Fibroblast of lung (primary cell): ENCODE data around the gene WDR93. TPM values are rescaled to one million over a fixed set of nuclear protein-coding genes. Genes with fewer than 3 reads are reported as not detected.

Source experiments
- DNase-seq, 2 donors: peaks; one replicate each; pipeline versions ENCODE4 v3.0.0 to v3.0.0-alpha.2; 2010; ENCODE audit warnings: low read depth in 2 of 2
- H2AFZ ChIP-seq: 2 replicates; pipeline ENCODE4 v1.5.1; 2012; ENCODE audit warnings: low read length, control low read depth, inconsistent platforms
- H3K27ac ChIP-seq: 2 replicates; pipeline ENCODE4 v1.5.1; 2011; ENCODE audit warnings: low read length, control low read depth; ENCODE audit not compliant: insufficient read depth
- H3K27me3 ChIP-seq: 2 replicates; pipeline ENCODE4 v1.5.1; 2011; ENCODE audit warnings: mild to moderate bottlenecking, low read length; ENCODE audit not compliant: control insufficient read depth, insufficient read depth
- H3K36me3 ChIP-seq: 2 replicates; pipeline ENCODE4 v1.5.1; 2011; ENCODE audit warnings: low read length; ENCODE audit not compliant: control insufficient read depth, insufficient read depth
- H3K4me1 ChIP-seq: 2 replicates; pipeline ENCODE4 v1.5.1; 2011; ENCODE audit warnings: low read length; ENCODE audit not compliant: control insufficient read depth, insufficient read depth; ENCODE audit errors: extremely low read depth
- H3K4me2 ChIP-seq: 2 replicates; pipeline ENCODE4 v1.5.1; 2011; ENCODE audit warnings: low read length, control low read depth; ENCODE audit not compliant: insufficient read depth; ENCODE audit errors: extremely low read depth
- H3K4me3 ChIP-seq, 4 experiments: fragments of 200-600 bp in 1 of 4; sonication (generic) in 1 of 4; replicated peaks in 1 of 4; 2 replicates each; pipeline ENCODE4 v1.5.1; 2011 to 2016; ENCODE audit warnings: low read length in 4 of 4, low read depth in 3 of 4, mild to moderate bottlenecking in 3 of 4, control low read depth in 2 of 4, inconsistent platforms in 1 of 4, mixed read lengths in 1 of 4; ENCODE audit not compliant: insufficient read depth in 1 of 4; ENCODE audit errors: control extremely low read depth in 1 of 4
- H3K79me2 ChIP-seq: 2 replicates; pipeline ENCODE4 v1.5.1; 2012; ENCODE audit warnings: mild to moderate bottlenecking, low read length, inconsistent platforms; ENCODE audit not compliant: control insufficient read depth, insufficient read depth
- H3K9ac ChIP-seq: 2 replicates; pipeline ENCODE4 v1.5.1; 2011; ENCODE audit warnings: mild to moderate bottlenecking, low read length, control low read depth; ENCODE audit not compliant: insufficient read depth
- H3K9me3 ChIP-seq: 2 replicates; pipeline ENCODE4 v1.5.1; 2012; ENCODE audit warnings: low read depth, low read length; ENCODE audit not compliant: control insufficient read depth, insufficient read depth
- H4K20me1 ChIP-seq: 2 replicates; pipeline ENCODE4 v1.5.1; 2011; ENCODE audit warnings: low read length; ENCODE audit not compliant: control insufficient read depth, insufficient read depth; ENCODE audit errors: extremely low read depth
- EZH2 ChIP-seq: IDR thresholded peaks from 2 replicates; pipeline ENCODE4 v1.5.1; 2012; ENCODE audit warnings: low read length, control low read depth, mild to moderate bottlenecking; ENCODE audit errors: missing control alignments
- polyA plus RNA-seq, 2 donors: library from polyadenylated mRNA; depleted of rRNA in 1 of 2; stranded (reverse) in 1 of 2; unstranded in 1 of 2; fragments of >200 nt; gene quantifications; 2 replicates each; pipeline ENCODE4 v1.2.1, GENCODE V29; 2011 to 2012; ENCODE audit warnings: missing spikeins in 1 of 2
- total RNA-seq: library from RNA; depleted of rRNA; stranded (reverse); fragments of >200 nt; gene quantifications from 2 replicates; pipeline ENCODE4 v1.2.1, GENCODE V29; 2014
- TF ChIP-seq, protein P1 (sequence below), 2 donors: IDR thresholded peaks in 1 of 2; conservative IDR thresholded peaks in 1 of 2; 1 replicate in 1 of 2; 2 replicates in 1 of 2; pipeline ENCODE4 v1.5.1; 2011 to 2012; ENCODE audit warnings: low read length in 2 of 2, control low read depth in 1 of 2, inconsistent platforms in 1 of 2, low read depth in 1 of 2, mild to moderate bottlenecking in 1 of 2

Gene WDR93
- total and polyA plus RNA-seq, 2 donors (not counting 1 experiment from before 2014, with no cell fraction given) = 0.14 to 0.17 TPM

DNA sequence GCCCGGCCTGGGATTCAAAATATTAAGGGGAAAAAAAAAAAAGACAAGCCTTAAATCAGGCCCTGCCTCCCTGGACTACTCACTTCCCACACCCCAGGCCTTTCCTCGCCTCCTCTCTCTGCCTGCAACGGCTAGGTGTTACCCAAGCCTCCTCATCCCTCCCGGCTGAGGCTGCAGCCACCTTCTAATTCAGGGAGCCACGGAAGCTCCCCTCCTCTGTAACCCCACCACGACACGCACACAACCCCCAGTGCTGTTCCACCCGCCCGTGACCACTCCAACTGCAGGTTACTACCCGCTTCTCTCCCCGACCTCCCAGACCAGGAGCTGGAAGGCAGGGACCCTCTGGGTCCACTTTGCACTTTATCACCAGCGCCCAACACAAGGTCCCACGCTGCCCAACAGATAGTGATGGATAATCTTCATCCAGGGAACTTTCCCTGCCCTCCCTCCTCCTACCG lies 36.3 kb upstream of the WDR93 start:
- Histone ChIP-seq H3K9ac (peak overlapping the region; percentile 78), H3K4me1 (peaks cover 5% of the 10 kb centered on the region), H3K27ac (peak overlapping the region; percentile 71)

DNA sequence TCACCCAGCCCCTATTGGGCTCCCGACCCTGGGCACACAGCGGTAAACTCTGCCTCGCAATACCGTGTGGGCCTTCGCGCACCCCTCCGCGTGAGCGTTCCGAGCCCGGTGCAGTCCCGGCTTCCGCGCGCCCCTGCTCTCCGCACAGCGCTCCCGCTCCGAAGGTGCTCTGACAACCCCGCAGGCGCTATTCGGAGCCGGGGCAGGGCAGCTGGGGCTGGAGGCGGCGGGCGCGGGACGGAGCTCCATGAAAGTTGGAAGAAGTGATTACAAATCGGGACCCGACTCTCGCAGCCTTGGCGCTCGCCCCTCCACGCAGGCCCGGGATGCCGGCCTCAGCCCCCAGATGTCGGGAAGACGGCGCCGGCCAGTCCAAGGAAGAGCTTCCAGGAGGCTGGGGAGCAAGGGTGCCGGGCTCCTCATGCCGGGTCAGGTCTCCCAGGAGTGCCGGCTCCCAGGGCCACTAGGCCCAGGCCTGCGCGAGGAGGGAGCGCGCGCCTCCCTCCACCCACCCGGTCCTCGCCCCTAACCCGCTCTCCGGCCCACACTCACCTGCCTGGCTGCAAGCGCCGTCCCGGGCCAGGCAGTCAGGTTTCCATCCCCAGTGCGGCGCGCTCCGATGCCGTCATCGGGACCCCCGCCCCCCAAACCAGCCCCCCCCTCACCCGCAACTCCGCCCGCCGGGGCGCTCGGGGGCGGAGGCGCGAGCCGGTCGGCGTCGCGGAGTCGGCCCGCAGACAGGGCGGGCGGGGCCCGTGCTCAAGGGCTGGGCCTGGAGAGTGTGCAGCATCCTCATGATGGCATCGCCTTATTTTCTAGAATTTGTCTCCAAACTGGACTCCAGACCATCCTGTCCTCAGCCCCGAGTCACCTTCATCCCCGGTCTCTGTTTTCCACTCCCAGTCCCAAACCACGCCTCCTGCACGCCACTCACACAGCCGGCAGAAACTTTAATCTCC lies 35.5 kb upstream of the WDR93 start, which contains the start of gene KIF7:
Gene KIF7 (minus strand): TSS at position 621 of the 959 bp plus-strand sequence. CDS start 2,537 bp downstream, outside the sequence.
- peaks cover 3% of the 10 kb centered on the region for H3K36me3 ChIP-seq
- TF ChIP-seq, protein P1, sequence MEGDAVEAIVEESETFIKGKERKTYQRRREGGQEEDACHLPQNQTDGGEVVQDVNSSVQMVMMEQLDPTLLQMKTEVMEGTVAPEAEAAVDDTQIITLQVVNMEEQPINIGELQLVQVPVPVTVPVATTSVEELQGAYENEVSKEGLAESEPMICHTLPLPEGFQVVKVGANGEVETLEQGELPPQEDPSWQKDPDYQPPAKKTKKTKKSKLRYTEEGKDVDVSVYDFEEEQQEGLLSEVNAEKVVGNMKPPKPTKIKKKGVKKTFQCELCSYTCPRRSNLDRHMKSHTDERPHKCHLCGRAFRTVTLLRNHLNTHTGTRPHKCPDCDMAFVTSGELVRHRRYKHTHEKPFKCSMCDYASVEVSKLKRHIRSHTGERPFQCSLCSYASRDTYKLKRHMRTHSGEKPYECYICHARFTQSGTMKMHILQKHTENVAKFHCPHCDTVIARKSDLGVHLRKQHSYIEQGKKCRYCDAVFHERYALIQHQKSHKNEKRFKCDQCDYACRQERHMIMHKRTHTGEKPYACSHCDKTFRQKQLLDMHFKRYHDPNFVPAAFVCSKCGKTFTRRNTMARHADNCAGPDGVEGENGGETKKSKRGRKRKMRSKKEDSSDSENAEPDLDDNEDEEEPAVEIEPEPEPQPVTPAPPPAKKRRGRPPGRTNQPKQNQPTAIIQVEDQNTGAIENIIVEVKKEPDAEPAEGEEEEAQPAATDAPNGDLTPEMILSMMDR (conservative IDR thresholded peaks at IDR 0.05 in 1 of 2, IDR thresholded peaks at IDR 0.05 in 1 of 2; ENCODE audit: low read depth in 1 of 2, low read length in 2 of 2) = no peak
- TF ChIP-seq EZH2 = no peak
- peak within 1 kb of the TSS; percentile 81 for H2AFZ ChIP-seq
- H3K4me2 ChIP-seq = peak within 1 kb of the TSS; percentile 83
- no peaks in the 10 kb centered on the region for H3K9me3 ChIP-seq
- peaks cover 5% of the 10 kb centered on the region for H3K4me1 ChIP-seq
- peak within 1 kb of the TSS; percentile 71 for H3K27ac ChIP-seq
- peak within 1 kb of the TSS; percentile 78 for H3K9ac ChIP-seq
- no peaks in the 10 kb centered on the region for H4K20me1 ChIP-seq
- peaks cover 8% of the 10 kb centered on the region for H3K79me2 ChIP-seq
- H3K4me3 ChIP-seq = peak within 1 kb of the TSS; percentile 64 to 84 (median 76)
- peak; percentile 57 to 61 for DNase-seq
- no peaks in the 10 kb centered on the region for H3K27me3 ChIP-seq

More for the DNA sequence above, 36.3 kb upstream of the WDR93 start:
- peak; percentile 45 to 48 for DNase-seq
- peak overlapping the region; percentile 83 for H3K4me2 ChIP-seq
- peaks cover 8% of the 10 kb centered on the region for H3K79me2 ChIP-seq
- no peaks in the 10 kb centered on the region for H3K27me3 ChIP-seq
- H2AFZ ChIP-seq = peak overlapping the region; percentile 36
- no peaks in the 10 kb centered on the region for H4K20me1 ChIP-seq
- no peak for TF ChIP-seq EZH2
- TF ChIP-seq, protein P1 (conservative IDR thresholded peaks at IDR 0.05 in 1 of 2, IDR thresholded peaks at IDR 0.05 in 1 of 2; ENCODE audit: low read depth in 1 of 2, low read length in 2 of 2) = no peak
- no peaks in the 10 kb centered on the region for H3K9me3 ChIP-seq
- peaks cover 3% of the 10 kb centered on the region for H3K36me3 ChIP-seq
- peak overlapping the region; percentile 64 to 84 (median 76) for H3K4me3 ChIP-seq

DNA sequence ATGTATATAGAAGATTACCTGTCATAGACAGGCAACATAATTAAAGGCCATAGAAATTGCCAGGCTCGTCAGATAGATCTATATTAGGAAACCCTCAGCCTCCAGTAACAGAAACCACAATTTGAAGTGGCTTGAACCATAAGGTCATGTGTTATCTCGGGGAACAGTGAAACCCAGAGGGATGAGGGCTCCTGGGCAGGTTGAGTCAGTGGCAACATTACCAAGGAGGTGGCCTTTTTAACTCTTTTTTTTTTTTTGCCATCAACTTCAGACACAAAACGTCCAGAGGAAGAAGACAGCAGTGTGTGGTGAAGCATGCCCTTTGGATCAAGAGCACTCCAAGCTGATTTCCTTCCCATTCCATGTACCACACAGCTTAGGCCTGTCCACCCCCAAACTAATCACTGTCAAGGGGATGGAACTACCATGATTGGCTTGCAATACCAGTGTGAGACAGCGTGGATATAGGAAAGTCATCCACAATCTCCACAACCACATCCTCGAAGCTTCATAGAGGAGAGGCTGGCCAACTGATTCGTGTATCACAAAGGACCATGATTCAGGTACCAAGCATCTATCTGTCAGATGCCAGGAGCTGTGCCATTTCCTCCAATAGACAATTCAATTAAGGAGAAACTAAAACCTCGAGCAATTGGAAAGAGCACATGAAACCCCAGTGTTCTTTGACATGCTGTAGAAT lies 34.3 kb upstream of the WDR93 start:
- no peak for TF ChIP-seq EZH2
- TF ChIP-seq, protein P1 (conservative IDR thresholded peaks at IDR 0.05 in 1 of 2, IDR thresholded peaks at IDR 0.05 in 1 of 2; ENCODE audit: low read depth in 1 of 2, low read length in 2 of 2) = no peak
- H4K20me1 ChIP-seq = no peaks in the 10 kb centered on the region
- H3K4me2 ChIP-seq = no peak overlapping the region
- peaks cover 8% of the 10 kb centered on the region for H3K79me2 ChIP-seq
- no peak overlapping the region for H3K9ac ChIP-seq
- H3K27me3 ChIP-seq = no peaks in the 10 kb centered on the region
- H3K9me3 ChIP-seq = no peaks in the 10 kb centered on the region
- peaks cover 3% of the 10 kb centered on the region for H3K36me3 ChIP-seq
- H3K4me3 ChIP-seq = no peak overlapping the region
- peak overlapping the region; percentile 5 for H2AFZ ChIP-seq
- peaks cover 5% of the 10 kb centered on the region for H3K4me1 ChIP-seq
- H3K27ac ChIP-seq = no peak overlapping the region
- DNase-seq = peak in 1 of 2 donors; percentile 41
